ENCODE measurements around the gene EEIG2. TPM values are rescaled to one million over a fixed set of nuclear protein-coding genes. Genes with fewer than 3 reads are reported as not detected.

Gene EEIG2
- total RNA-seq, 1 donor from 2014 or later, result 18.8 TPM

DNA sequence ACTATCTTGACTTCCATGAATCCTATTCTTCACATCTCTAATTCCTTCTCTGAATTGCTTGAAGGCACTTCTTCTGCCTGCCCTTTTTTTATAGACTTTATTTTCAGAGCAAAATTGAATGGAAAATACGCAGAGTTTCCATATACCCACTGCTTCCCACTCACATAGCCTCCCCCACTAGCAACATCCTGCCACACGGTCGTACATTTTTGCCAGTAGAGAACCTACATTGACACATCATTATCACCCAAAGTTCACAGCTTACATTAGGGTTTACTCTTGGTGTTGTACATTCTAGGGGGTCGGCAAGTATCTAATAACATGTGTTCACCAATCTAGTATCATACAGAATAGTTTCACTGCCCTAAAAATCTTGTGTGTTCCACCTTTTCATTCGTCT lies 12.3 kb downstream of the EEIG2 start:
- H3K27ac Mint-ChIP-seq (ENCODE audit: unreplicated experiment), result no peak overlapping the region
- peaks cover 3% of the 10 kb centered on the region for H3K36me3 Mint-ChIP-seq (ENCODE audit: low read depth, unreplicated experiment)
- H3K27me3 Mint-ChIP-seq (ENCODE audit: unreplicated experiment), result peaks cover 2% of the 10 kb centered on the region
- DNase-seq (ENCODE audit: low spot score), result no peak
- TF ChIP-seq, protein P1, sequence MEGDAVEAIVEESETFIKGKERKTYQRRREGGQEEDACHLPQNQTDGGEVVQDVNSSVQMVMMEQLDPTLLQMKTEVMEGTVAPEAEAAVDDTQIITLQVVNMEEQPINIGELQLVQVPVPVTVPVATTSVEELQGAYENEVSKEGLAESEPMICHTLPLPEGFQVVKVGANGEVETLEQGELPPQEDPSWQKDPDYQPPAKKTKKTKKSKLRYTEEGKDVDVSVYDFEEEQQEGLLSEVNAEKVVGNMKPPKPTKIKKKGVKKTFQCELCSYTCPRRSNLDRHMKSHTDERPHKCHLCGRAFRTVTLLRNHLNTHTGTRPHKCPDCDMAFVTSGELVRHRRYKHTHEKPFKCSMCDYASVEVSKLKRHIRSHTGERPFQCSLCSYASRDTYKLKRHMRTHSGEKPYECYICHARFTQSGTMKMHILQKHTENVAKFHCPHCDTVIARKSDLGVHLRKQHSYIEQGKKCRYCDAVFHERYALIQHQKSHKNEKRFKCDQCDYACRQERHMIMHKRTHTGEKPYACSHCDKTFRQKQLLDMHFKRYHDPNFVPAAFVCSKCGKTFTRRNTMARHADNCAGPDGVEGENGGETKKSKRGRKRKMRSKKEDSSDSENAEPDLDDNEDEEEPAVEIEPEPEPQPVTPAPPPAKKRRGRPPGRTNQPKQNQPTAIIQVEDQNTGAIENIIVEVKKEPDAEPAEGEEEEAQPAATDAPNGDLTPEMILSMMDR (IDR thresholded peaks at IDR 0.05; ENCODE audit: unreplicated experiment), result no peak
- H3K9me3 Mint-ChIP-seq (ENCODE audit: unreplicated experiment), result no peaks in the 10 kb centered on the region
- H3K4me1 Mint-ChIP-seq (ENCODE audit: unreplicated experiment), result no peaks in the 10 kb centered on the region
- H3K4me3 Mint-ChIP-seq (ENCODE audit: unreplicated experiment), result no peak overlapping the region

DNA sequence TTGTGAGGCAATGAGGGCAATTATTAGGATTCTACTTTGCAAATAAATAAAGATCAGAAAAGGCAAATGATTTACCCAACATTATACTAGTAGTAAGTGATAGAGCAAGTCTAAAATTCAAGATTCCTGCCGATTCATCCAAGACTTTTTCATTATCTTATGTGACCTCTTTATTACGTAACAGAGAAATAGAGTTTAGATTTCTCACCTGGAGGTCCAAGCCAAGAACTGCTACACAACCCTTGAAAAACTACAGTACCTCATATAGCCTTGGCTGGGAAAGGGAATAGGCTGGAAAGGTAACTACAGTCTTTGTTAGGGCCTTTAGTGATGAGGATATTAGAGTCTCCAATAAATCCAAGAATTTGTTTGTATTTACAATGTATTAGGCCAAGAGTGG lies 13.3 kb downstream of the EEIG2 start:
- no peaks in the 10 kb centered on the region for H3K4me1 Mint-ChIP-seq (ENCODE audit: unreplicated experiment)
- H3K4me3 Mint-ChIP-seq (ENCODE audit: unreplicated experiment), result no peak overlapping the region
- H3K27me3 Mint-ChIP-seq (ENCODE audit: unreplicated experiment), result peaks cover under 1% of the 10 kb centered on the region
- H3K36me3 Mint-ChIP-seq (ENCODE audit: low read depth, unreplicated experiment), result peaks cover 3% of the 10 kb centered on the region
- no peak for DNase-seq (ENCODE audit: low spot score)
- no peak overlapping the region for H3K27ac Mint-ChIP-seq (ENCODE audit: unreplicated experiment)
- no peaks in the 10 kb centered on the region for H3K9me3 Mint-ChIP-seq (ENCODE audit: unreplicated experiment)
- TF ChIP-seq, protein P1 (IDR thresholded peaks at IDR 0.05; ENCODE audit: unreplicated experiment), result no peak

DNA sequence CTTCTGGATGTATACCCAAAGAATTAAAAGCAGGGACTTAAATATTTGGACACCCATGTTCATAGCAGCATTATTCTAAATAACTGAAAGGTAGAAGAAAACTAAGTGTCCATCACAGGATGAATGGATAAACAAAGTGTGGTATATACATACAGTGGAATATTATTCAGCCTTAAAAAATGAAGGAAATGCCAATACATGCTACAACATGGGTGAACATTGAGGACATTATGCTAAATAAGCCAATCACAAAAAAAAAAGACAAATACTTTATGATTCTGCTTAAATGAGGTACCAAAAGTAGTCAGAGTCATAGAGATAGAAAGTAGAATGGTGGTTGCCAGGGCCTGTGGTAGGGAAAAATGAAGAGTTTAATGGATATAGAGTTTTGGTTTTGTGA lies 14.1 kb downstream of the EEIG2 start:
- Mint-ChIP-seq H3K27me3 (ENCODE audit: unreplicated experiment) (no peaks in the 10 kb centered on the region), H3K4me1 (ENCODE audit: unreplicated experiment) (no peaks in the 10 kb centered on the region), H3K9me3 (ENCODE audit: unreplicated experiment) (no peaks in the 10 kb centered on the region), H3K27ac (ENCODE audit: unreplicated experiment) (no peak overlapping the region), H3K4me3 (ENCODE audit: unreplicated experiment) (no peak overlapping the region), H3K36me3 (ENCODE audit: low read depth, unreplicated experiment) (peaks cover 7% of the 10 kb centered on the region)
- DNase-seq (ENCODE audit: low spot score), result no peak
- TF ChIP-seq, protein P1 (IDR thresholded peaks at IDR 0.05; ENCODE audit: unreplicated experiment), result no peak

DNA sequence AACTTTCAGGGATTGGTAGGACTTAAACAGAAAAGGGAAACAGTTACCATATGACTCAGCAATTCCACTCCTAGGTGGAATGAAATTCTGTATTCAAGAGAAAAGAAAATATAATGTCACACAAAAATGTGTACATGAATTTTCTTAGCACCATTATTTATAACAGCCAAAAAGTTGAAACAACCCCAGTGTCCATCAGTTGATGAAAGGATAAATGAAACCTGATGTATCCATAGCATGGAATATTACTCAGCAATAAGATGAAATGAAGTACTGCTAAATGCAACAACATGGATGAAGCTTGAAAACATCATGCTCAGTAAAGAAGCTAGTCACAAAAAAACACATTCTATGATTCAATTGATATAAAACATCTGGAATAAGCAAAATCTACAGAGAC lies 15.5 kb downstream of the EEIG2 start:
- TF ChIP-seq, protein P1 (IDR thresholded peaks at IDR 0.05; ENCODE audit: unreplicated experiment), result no peak
- Mint-ChIP-seq H3K27me3 (ENCODE audit: unreplicated experiment) (no peaks in the 10 kb centered on the region), H3K27ac (ENCODE audit: unreplicated experiment) (no peak overlapping the region), H3K4me1 (ENCODE audit: unreplicated experiment) (no peaks in the 10 kb centered on the region), H3K9me3 (ENCODE audit: unreplicated experiment) (peaks cover 4% of the 10 kb centered on the region), H3K36me3 (ENCODE audit: low read depth, unreplicated experiment) (peaks cover 16% of the 10 kb centered on the region), H3K4me3 (ENCODE audit: unreplicated experiment) (no peak overlapping the region)
- DNase-seq (ENCODE audit: low spot score), result no peak

DNA sequence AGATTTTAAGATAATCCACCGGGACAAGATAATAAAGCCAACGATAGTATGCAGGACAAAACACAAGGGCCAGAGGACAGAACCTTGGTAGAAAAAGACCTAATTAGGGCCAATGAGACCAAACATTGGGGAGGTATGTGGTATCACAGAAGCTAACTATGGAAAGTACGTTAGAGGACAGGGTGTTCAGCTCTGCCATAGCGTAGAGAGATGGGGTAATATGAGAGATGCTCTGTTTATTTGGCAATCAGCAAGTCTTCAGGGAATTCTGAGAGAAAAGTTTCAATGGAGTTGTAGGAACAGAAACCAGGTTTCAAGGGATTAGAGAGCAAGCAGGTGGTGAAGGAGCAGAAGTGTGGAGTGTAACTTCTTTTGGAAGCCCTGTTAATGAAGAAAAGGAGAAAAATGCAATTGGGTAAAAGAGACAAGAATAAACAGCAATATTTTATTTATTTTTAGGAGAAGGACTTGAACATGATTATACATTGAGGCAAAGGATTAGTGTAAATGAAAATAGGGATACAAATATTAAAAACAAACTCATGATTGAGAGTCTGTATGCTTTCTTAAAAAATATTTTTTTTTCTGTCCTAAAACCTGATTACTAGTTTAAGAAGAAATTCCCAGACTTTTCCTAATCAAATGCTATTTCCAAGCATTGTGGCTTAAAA lies 24.0 kb downstream of the EEIG2 start:
- no peak overlapping the region for H3K27ac Mint-ChIP-seq (ENCODE audit: unreplicated experiment)
- peaks cover 8% of the 10 kb centered on the region for H3K9me3 Mint-ChIP-seq (ENCODE audit: unreplicated experiment)
- peaks cover 18% of the 10 kb centered on the region for H3K36me3 Mint-ChIP-seq (ENCODE audit: low read depth, unreplicated experiment)
- no peak overlapping the region for H3K4me3 Mint-ChIP-seq (ENCODE audit: unreplicated experiment)
- DNase-seq (ENCODE audit: low spot score), result no peak
- H3K27me3 Mint-ChIP-seq (ENCODE audit: unreplicated experiment), result no peaks in the 10 kb centered on the region
- H3K4me1 Mint-ChIP-seq (ENCODE audit: unreplicated experiment), result peaks cover 10% of the 10 kb centered on the region
- TF ChIP-seq, protein P1 (IDR thresholded peaks at IDR 0.05; ENCODE audit: unreplicated experiment), result no peak
